HPDE6-E6E7 (cell line): ENCODE results near the gene TUBB8B.
"Not testable (repeated sequence)": the region's sequence is repeated elsewhere in the genome, so short reads cannot be mapped to it uniquely, and the experiment has no call there.

Experiments
- DNase-seq: peaks from one replicate; pipeline ENCODE4 v3.0.0; 2011; ENCODE audit warnings: missing footprints; ENCODE audit errors: extremely low spot score

The TUBB8B gene

DNA sequence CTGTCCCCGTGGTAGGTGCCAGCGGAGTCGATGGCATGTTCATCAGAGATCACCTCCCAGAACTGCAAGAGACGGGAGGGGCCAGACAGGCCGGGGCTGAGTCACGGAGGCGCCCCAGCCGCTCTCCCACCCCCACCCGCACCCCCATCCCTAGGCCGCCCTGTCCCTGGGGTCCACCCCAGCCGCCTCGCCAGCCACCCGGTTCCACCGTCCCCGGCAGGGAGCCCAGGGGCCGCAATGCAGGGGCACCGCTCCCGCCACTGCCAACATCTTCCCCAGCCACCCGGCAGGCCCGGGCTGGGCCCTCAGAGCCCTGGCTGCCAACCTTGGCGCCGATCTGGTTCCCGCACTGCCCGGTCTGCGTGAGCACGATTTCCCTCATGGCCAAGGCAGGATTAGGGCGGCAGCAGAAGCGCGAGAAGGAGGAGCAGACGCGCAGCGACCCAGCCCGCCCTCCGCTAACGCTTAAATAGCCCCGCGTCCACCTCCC, at the start of gene TUBB8B:
Gene TUBB8B, minus strand, starts transcription at position 440 of the 490 bp plus-strand sequence. Its CDS starts 58 bp downstream, at position 382.
- not testable (repeated sequence) for DNase-seq

DNA sequence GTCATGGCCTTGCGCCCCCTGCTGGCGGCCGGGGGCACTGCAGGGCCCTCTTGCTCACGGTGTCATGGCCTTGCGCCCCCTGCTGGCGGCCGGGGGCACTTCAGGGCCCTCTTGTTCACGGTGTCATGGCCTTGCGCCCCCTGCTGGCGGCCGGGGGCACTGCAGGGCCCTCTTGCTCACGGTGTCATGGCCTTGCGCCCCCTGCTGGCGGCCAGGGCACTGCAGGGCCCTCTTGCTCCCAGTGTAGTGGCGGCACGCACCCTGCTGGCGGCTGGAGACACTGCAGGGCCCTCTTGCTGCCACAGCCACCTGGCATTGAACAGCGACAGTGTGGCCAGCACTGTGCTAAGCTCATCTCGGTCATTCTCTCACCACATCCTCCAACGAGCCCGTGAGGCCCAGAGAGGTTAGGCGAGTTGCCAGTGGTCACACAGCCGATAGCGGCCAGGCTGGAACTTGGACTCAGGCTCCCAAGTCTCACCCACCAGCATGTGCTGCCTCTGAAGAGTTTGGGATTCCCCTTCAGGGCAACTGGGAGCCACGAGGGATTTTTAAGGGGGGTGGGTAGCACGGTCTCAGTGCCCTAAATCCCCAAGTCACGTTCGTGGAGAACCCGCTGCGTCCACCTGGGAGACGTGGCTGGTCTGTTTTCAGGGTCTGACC, 48.0 kb upstream of the TUBB8B start:
- not testable (repeated sequence) for DNase-seq

DNA sequence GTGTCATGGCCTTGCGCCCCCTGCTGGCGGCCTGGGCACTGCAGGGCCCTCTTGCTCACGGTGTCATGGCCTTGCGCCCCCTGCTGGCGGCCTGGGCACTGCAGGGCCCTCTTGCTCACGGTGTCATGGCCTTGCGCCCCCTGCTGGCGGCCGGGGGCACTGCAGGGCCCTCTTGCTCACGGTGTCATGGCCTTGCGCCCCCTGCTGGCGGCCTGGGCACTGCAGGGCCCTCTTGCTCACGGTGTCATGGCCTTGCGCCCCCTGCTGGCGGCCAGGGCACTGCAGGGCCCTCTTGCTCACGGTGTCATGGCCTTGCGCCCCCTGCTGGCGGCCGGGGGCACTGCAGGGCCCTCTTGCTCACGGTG, 47.3 kb upstream of the TUBB8B start:
- DNase-seq: not testable (repeated sequence)

DNA sequence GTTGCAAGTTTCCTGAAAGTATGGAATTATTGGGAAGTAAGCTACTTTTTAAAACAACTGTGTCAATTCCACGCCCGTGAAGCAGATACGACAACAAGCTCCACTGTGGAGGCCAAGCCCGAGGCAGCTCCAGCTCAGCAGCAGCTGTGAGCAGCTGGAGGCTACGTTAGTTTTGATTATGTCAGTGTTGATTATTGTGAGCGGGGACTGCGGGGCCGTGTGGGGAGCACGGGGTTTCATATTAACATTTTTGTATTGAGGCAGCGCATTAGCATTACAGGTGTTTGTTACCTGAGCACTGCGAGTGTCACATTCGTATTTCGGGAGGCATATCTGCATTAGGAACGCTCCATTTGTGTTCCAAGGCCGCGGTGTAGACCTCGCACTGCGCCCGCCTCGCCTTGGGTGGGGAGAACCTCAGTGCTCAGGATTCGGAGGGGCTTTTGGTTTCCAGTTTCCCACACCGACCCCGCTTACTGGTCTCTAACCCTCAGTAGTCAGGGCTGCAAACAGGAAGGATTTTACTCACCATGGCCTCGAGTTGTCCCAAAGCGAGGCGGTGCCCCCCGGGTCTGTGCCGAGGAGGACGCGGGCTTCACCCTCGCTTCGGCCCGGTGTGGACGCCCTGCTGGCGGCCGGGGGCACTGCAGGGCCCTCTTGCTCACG, 46.8 kb upstream of the TUBB8B start:
- not testable (repeated sequence) for DNase-seq

DNA sequence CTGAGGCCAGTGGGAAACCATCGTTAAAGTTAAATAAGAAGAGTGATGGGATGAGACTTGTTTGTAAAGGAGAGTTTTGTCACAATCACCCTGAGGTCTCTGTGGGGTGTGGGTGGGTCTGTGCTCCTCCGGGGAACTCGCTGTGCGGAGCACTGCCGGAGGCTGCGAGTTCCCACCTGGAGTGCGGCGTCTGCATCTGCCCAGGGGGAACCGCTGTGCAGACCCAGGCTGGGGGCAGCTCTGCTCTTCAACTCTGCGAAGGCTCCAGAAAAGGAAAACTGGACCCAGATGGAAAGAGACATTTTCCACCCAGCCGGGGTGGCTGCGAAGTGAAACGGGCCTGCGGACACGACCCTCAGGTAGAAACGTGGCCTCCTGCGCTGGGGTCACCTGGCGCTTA, 46.2 kb upstream of the TUBB8B start:
- DNase-seq: not testable (repeated sequence)

DNA sequence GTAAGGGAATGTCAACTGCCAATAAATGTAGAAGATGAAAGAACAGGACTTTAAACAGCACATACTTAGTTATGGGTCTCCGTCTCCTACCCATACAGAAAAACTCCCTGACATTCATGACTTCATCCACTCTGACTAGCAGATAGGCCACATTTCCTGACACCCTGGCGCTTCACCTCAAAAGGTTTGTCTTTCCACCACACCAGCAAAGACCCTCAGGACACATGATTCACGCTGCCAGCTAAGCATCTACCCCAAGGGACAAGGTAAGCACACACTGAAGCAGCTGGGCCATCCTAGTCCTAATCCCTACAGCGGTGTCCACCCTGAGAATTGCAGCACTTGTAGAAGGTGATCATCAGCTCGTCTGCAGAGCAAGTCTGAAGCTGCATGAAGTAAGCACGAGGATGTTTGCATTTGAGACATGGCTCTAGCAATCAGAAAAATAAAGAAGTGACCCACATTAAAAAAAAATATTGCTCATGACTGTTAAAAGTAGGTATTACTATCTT, 44.5 kb upstream of the TUBB8B start:
- not testable (repeated sequence) for DNase-seq

DNA sequence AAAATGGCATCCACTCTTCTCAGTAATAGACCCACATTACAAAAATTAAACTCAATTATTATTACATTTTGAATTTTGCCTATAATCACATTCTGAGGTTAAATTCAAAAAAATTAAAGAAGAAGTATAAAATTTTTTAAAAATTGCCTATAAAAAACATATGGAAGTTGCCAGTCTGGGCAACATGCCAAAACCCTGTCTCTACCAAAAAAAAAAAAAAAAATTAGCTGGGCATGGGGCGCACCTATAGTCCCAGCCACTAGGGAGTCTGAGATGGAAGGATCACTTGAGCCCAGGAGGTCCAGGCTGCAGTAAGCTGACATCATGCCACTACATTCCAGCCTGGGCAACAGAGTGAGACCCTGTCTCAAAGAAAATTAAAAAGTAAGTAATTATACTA, 42.1 kb upstream of the TUBB8B start:
- DNase-seq: not testable (repeated sequence)

DNA sequence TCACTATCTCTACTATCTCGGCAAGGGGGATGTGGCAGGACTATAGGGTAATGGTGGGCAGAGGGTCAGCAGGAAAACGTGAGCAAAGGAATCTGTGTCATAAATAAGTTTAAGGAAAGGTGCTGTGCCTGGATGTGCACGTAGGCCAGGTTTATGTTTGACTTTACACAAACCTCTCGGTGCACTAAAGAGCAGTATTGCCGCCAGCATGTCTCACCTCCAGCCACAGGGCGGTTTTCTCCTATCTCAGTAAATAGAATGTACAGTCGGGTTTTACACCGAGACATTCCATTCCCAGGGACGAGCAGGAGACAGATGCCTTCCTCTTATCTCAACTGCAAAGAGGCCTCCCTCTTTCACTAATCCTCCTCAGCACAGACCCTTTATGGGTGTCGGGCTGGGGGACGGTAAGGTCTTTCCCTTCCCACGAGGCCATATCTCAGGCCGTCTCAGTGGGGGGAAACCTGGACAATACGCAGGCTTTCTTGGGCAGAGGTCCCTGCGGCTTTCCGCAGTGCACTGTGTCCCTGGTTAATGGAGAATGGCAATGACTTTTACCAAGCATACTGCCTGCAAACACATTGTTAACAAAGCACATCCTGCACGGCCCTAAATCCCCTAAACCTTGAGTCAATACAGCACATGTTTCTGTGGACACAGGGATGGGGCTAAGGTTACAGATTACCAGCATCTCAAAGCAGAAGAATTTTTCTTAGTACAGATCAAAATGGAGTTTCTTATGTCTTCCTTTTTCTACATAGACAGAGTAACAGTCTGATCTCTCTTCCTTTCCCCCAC, 41.2 kb upstream of the TUBB8B start:
- not testable (repeated sequence) for DNase-seq

DNA sequence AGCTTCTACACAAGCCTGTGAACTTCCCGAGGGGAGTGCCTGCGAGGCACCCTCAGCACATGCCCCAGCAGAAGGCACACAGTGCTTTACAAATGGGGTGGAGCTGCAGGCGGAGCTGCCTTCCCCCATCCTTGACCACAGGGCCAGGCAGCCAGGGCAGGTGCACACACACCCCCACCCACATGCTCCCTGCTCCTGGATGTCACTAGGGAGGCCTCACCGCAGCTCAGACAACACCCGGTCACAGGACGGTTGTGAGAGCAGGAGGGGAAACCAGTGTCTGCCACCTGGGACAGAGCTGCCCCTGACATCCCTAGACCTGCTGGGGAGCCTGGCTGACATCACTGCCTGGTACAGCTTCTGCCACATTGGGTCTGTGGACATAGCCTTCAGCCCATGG, 39.7 kb upstream of the TUBB8B start:
- not testable (repeated sequence) for DNase-seq

DNA sequence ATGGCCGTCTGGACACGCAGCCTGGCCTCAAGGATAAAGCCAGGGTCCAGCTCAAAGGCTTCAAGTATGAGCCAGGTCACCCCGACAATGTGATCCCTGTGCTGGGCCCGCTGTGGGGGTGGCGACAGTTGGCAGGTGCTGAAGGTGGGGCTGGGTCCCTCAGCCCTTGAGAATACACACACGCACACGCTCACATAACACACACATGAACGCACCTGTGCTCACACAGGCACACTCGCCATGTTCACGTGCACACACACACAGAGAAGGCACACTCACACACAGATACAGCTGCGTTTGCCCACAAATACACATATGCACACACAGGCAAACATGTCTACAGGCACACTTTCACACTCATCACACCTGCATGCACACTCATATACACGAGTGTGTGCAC, 35.4 kb upstream of the TUBB8B start:
- DNase-seq: not testable (repeated sequence)

DNA sequence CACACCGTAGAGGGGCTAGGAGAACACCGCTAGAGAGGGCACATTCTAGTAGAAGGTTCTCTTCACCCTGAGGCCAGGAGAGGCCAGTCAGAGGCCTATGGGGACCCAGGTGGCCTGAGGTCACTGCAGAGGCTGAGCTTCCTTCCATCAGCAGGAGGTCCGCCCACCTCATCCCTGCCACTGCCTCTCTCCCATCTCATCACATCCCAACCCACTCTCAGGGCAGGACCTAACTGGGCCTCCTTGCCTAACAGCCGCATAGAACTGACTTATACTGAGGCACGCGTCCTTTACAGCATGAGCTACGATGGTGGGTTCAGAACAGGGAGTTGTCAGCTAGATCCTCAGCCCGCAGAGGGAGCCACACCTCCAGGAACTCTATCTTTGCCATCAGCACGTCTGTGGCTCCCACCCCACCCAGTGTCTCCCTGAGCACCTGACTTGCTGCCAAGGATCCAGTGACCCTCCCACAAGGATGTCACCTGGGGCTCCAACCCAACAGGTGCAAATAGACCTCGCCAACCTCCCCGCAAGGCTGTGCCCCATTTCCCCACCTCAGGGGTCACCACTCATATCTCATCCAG, 33.3 kb upstream of the TUBB8B start:
- DNase-seq: not testable (repeated sequence)

DNA sequence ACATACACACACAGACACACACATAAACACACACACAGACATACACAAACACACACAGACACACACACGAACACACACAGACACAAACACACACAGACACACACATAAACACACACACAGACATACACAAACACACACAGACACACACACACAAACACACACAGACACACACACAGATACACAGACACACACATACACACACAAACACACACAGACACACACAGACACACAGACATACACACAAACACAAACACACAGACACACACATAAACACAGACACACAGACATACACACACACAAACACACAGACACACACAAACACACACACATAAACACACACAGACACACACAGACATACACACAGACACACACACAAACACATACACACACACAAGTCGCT, 31.5 kb upstream of the TUBB8B start:
- DNase-seq: not testable (repeated sequence)

DNA sequence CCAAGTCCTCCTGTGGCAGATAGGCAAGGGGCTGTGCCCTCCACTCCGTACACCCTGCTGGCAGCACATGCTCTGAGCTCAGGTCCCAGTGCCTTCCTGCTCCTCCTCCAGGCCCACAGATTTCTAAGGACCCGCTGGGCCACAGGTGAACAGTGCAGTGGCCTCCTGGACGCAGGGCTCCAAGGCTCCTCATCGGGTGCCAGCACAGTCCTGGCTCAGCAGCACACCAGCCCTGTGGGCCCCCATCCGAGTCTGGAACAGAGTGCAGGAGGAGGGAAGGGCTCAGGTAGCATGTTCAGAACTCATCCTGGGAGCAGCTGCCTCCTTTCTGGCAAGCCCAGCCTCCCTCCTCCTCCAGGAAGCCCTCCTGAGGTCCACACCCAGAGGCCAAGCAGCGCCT, 30.8 kb upstream of the TUBB8B start:
- DNase-seq: not testable (repeated sequence)

DNA sequence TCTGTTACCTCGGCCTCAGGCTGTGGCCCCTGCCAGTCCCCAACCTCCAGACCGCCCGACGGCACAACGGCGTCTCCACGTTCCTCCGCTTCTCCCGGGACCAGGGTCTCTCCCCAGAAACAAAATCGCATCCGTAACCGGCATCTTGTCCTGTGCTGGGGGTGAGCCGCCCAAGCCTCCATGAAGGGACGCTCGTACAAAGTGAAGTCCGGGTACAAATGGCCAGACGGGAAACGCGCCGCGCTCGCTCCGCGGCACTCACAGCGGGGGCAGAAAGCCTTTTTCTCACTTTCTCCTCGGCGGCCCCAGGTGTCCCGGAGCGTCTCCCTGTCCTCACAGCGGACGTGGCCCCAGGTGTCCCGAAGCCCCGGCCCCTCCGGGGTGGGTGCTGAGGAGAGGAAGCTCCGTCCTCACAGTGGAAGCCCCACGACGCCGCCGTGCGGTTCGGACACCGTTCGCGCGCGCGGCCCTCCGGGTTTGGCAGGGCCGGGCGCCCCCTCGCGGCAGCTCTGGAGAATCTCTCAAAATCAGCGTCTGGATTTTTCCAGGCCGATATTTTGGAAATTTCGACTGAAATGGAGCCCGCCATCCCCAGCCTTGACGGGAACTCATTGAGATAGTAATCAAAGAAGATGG, 26.2 kb upstream of the TUBB8B start:
- not testable (repeated sequence) for DNase-seq

DNA sequence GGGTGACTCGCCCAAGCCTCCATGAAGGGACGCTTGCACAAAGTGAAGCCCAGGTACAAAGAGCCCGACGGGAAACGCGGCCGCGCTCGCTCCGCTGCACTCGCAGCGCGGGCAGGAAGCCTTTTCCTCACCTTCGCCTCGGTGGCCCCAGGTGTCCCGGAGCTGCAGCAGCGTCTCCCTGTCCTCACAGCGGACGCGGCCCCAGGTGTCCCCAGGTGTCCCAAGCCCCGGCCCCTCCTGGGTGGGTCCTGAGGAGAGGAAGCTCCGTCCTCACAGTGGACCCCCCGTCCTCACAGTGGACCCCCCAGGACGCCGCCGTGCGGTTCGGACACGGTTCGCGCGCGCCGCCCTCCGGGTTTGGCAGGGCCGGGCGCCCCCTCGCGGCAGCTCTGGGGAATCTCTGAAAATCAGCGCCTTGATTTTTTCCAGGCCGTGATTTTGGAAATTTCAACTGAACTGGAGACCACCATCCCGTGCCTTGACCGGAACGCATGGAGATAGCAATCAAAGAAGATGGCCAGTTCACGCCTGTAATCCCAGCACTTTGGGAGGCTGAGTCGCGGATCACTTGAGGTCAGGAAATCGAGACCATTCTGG, 23.9 kb upstream of the TUBB8B start:
- DNase-seq: not testable (repeated sequence)

DNA sequence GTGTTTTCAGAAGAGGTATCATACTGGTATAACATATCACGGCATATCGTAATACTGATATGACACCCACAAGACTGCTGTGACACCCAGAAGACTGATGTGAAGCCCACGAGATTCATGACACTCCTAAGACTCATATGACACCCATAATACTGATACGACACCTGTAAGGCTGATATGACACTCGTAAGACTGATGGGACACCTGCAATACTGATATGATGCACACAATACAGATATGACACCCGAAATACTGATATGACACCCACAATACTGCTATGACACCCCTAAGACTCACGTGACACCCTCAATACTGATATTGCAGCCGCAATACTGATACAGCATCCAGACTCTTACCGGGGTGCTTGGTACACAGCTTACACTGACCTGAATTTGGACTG, 18.3 kb upstream of the TUBB8B start:
- not testable (repeated sequence) for DNase-seq

DNA sequence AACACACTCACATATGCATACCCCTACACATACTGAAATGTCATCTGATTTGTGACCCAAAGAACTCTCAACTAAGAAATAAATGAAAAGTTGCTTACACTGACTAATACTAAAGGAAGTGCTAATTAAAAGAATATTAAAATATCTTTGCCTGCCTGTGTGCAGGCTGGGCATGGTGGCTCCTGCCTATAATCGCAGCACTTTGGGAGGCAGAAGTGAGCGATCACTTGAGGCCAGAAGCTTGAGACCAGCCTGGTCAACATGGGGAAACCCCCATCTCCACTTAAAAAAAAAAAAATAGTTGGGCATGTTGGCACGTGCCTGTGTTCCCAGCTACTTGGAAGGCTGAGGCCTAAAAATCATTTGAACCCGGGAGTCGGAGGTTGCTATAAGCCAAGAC, 14.9 kb upstream of the TUBB8B start:
- DNase-seq: not testable (repeated sequence)

DNA sequence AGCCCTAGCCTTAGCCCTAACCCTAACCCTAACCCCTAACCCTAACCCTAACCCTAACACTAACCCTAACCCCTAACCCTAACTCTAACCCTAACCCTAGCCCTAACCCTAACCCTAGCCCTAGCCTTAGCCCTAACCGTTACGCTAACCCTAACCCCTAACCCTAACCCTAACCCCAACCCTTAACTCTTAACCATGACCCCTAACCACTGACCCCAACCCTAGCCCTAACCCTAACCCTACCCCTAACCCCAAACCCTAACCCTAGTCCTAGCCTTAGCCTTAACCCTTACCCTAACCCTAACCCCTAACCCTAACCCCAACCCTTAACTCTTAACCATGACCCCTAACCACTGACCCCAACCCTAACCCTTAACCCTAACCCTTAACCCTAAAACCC, 14.2 kb upstream of the TUBB8B start:
- DNase-seq: not testable (repeated sequence)

DNA sequence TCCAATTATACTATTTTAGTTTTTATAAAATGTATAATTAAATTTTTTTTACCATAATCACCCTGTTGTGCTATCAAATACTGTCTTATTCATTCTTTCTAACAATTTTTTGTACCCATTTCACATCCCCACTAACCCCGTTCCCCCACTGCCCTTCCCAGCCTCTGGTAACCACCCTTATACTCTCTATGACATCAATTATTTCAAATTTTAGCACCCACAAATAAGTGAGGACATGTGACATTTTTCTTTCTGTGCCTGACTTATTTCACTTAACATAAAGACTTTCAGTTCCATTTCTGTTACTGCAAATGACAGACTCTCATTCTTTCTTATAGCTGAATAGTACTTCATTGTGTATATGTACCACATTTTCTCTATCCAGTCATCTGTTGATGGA, 5.0 kb upstream of the TUBB8B start:
- not testable (repeated sequence) for DNase-seq

DNA sequence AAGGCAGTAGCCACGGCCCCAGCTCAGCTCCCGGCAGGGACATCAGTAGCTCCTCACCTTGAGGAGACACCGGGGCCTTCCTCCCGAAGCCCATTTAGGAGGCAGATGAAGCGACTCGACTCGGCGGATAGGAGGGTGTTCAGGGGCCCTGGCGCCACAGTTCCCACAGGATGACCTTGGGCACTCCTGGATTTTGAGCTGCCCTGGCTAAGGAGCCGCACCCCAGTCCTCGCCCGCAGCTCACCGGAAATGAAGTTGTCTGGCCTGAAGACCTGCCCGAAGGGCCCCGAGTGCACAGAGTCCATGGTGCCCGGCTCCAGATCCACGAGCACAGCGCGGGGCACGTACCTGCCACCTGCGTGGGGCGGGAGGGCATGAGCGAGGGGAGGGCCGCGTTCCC, 719 bp downstream of the TUBB8B start:
- not testable (repeated sequence) for DNase-seq

DNA sequence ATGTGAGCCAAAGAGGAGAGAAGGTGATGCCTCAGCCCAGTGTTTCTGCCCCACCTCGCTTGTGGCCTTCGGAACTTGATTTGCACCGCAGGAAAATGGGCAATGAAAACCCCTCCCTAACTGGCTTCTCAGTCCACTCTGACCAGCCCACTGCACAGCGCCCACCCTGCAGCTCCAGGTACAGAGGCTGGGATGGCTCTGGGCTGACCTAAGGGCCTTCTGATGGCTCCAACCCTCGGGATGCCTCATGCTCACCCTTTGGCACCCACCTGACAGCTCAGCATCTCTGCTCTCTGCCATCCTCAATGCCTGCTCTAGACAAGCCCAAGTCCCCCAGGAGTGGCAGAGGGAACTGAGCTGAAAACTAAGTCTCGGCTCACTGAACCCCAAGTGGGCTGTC, 36.2 kb downstream of the TUBB8B start:
- not testable (repeated sequence) for DNase-seq
